GM12878 (cell line): ENCODE data around the gene ARHGAP26. TPM values are rescaled to one million over a fixed set of nuclear protein-coding genes. Genes with fewer than 3 reads are reported as not detected.

Experiments used
- ATF2 ChIP-seq: IDR thresholded peaks from 2 replicates; pipeline ENCODE4 v1.6.1; 2012; ENCODE audit warnings: low read length, inconsistent platforms
- BRCA1 ChIP-seq: IDR thresholded peaks from 2 replicates; pipeline ENCODE4 v1.6.1; 2011; ENCODE audit warnings: low read depth, low read length, improper control_type of control experiment
- CTCF ChIP-seq, 3 experiments: IDR thresholded peaks in 2 of 3; conservative IDR thresholded peaks in 1 of 3; 2 replicates each; pipeline ENCODE4 v1.5.1; 2011; ENCODE audit warnings: low read depth in 3 of 3, low read length in 3 of 3, mild to moderate bottlenecking in 3 of 3, control low read depth in 2 of 3, moderate library complexity in 2 of 3, inconsistent platforms in 1 of 3, mixed read lengths in 1 of 3; ENCODE audit not compliant: control insufficient read depth in 2 of 3, insufficient read depth in 1 of 3; ENCODE audit errors: extremely low read depth in 1 of 3
- ETV6 ChIP-seq, 2 experiments: fragments of 450-650 bp in 1 of 2; IDR thresholded peaks in 1 of 2; conservative IDR thresholded peaks in 1 of 2; 2 replicates each; pipeline ENCODE4 v1.6.1; 2014; ENCODE audit warnings: antibody characterized with exemption in 1 of 2, borderline replicate concordance in 1 of 2, low read depth in 1 of 2, mild to moderate bottlenecking in 1 of 2, moderate library complexity in 1 of 2
- IKZF2 ChIP-seq, 2 experiments: fragments of 450-650 bp; IDR thresholded peaks; 2 replicates each; pipeline ENCODE4 v1.6.1; 2017; ENCODE audit warnings: mild to moderate bottlenecking in 2 of 2, moderate library complexity in 2 of 2
- MEF2B ChIP-seq: fragments of 450-650 bp; IDR thresholded peaks from 2 replicates; pipeline ENCODE4 v1.6.1; 2018; ENCODE audit warnings: mild to moderate bottlenecking, moderate library complexity; ENCODE audit not compliant: partially characterized antibody, poor library complexity, severe bottlenecking
- MTA3 ChIP-seq: IDR thresholded peaks from 2 replicates; pipeline ENCODE4 v1.6.1; 2012; ENCODE audit warnings: low read length, inconsistent platforms, borderline replicate concordance
- PML ChIP-seq: IDR thresholded peaks from 2 replicates; pipeline ENCODE4 v1.6.1; 2012; ENCODE audit warnings: low read length, inconsistent platforms
- POU2F2 ChIP-seq: IDR thresholded peaks from 3 replicates; pipeline ENCODE4 v1.6.1; 2011; ENCODE audit warnings: low read depth, mild to moderate bottlenecking, low read length, borderline replicate concordance
- SP1 ChIP-seq: IDR thresholded peaks from one replicate; pipeline ENCODE4 v1.6.1; 2011; ENCODE audit warnings: low read depth, low read length
- STAT3 ChIP-seq: IDR thresholded peaks from 2 replicates; pipeline ENCODE4 v1.6.1; 2011; ENCODE audit warnings: low read depth, low read length, improper control_type of control experiment
- SUPT20H ChIP-seq: IDR thresholded peaks from 2 replicates; pipeline ENCODE4 v1.6.1; 2011; ENCODE audit warnings: low read depth, mild to moderate bottlenecking, low read length, moderate library complexity, borderline replicate concordance; ENCODE audit not compliant: control insufficient read depth
- WRNIP1 ChIP-seq: IDR thresholded peaks from 2 replicates; pipeline ENCODE4 v1.6.1; 2011; ENCODE audit warnings: low read depth, low read length, improper control_type of control experiment, borderline replicate concordance
- YY1 ChIP-seq: IDR thresholded peaks from 2 replicates; pipeline ENCODE4 v1.6.1; 2011; ENCODE audit warnings: low read depth, mild to moderate bottlenecking, low read length
- ZBTB33 ChIP-seq: fragments of 450-650 bp; IDR thresholded peaks from 2 replicates; pipeline ENCODE4 v1.6.1; 2017; ENCODE audit warnings: mild to moderate bottlenecking
- ZNF217 ChIP-seq: fragments of 450-650 bp; IDR thresholded peaks from 2 replicates; pipeline ENCODE4 v1.6.1; 2017; ENCODE audit warnings: antibody characterized with exemption, mild to moderate bottlenecking
- ZNF274 ChIP-seq: IDR thresholded peaks from one replicate; pipeline ENCODE4 v1.8.0; 2011; ENCODE audit not compliant: insufficient read length, insufficient read depth
- ZNF687 ChIP-seq: fragments of 450-650 bp; IDR thresholded peaks from 2 replicates; pipeline ENCODE4 v1.6.1; 2017; ENCODE audit warnings: mild to moderate bottlenecking, moderate library complexity
- ZSCAN29 ChIP-seq: fragments of 450-650 bp; IDR thresholded peaks from 2 replicates; pipeline ENCODE4 v1.6.1; 2017; ENCODE audit warnings: mild to moderate bottlenecking, moderate library complexity
- ZZZ3 ChIP-seq: IDR thresholded peaks from 2 replicates; pipeline ENCODE4 v1.6.1; 2011; ENCODE audit warnings: low read depth; ENCODE audit not compliant: control insufficient read depth, insufficient read length
- polyA plus RNA-seq, 11 experiments: library from polyadenylated mRNA; depleted of rRNA in 4 of 11; unstranded in 6 of 11; stranded (reverse) in 5 of 11; fragments of >200 nt; fragmentation: Nextera tagmentation in 4 of 11; fragmentation: Illumina TruSeq in 1 of 11; extraction: Ambion mirVana in 4 of 11; extraction: Trizol in 1 of 11; gene quantifications; 1 replicate in 1 of 11; 2 replicates in 10 of 11; pipeline versions ENCODE4 v1.2.1 to v1.2.3, GENCODE V29; 2011 to 2016; ENCODE audit warnings: inconsistent platforms in 2 of 11, missing spikeins in 2 of 11, low read depth in 1 of 11
- total RNA-seq, 4 experiments: library from RNA; depleted of rRNA in 3 of 4; stranded (reverse); fragments of >200 nt in 3 of 4; fragmentation: Illumina TruSeq in 1 of 4; extraction: Trizol in 1 of 4; gene quantifications; 2 replicates each; pipeline versions ENCODE4 v1.2.1 to v1.2.3, GENCODE V29; 2013 to 2021

The ARHGAP26 gene
- total and polyA plus RNA-seq, 10 of the 15 experiments (the other 5 are each of a cell fraction or from before 2014, with no cell fraction given) = 9.4 to 41.5 (median 19.3) TPM

- TF ChIP-seq ATF2 = no peak
- no peak for TF ChIP-seq ZZZ3
- TF ChIP-seq SUPT20H = no peak
- TF ChIP-seq YY1 = no peak
- TF ChIP-seq SP1 = no peak
- TF ChIP-seq ZNF274 = no peak
- TF ChIP-seq MEF2B = peak; percentile 85
- no peak for TF ChIP-seq WRNIP1
- TF ChIP-seq ZNF217 = no peak
- TF ChIP-seq PML = no peak
- no peak for TF ChIP-seq STAT3
- TF ChIP-seq MTA3 = no peak
- no peak for TF ChIP-seq ETV6 (conservative IDR thresholded peaks at IDR 0.05 in 1 of 2, IDR thresholded peaks at IDR 0.05 in 1 of 2; ENCODE audit: borderline replicate concordance in 1 of 2, low read depth in 1 of 2)
- TF ChIP-seq ZNF687 = no peak
- no peak for TF ChIP-seq POU2F2
- TF ChIP-seq CTCF (IDR thresholded peaks at IDR 0.05 in 2 of 3, conservative IDR thresholded peaks at IDR 0.05 in 1 of 3; ENCODE audit: control insufficient read depth in 2 of 3, extremely low read depth in 1 of 3, insufficient read depth in 1 of 3, low read depth in 3 of 3, low read length in 3 of 3) = peak in 1 of 3 experiments; percentile 16; a peak in 1 of 6 replicates
- TF ChIP-seq BRCA1 = no peak
- TF ChIP-seq ZBTB33 = no peak
- TF ChIP-seq IKZF2 (IDR thresholded peaks at IDR 0.05) = peak in 1 of 2 experiments; percentile 11; a peak in 1 of 4 replicates
- TF ChIP-seq ZSCAN29 = no peak
These were observed 753 bp downstream of the ARHGAP26 start (continued) for GRCh38 chr5:142770650-142771609.
